NCI-H748 treated with DMSO at 0.1 percent for 48 hours (cell line): ENCODE measurements around the gene MMP26.

Experiments
- DNase-seq: peaks from one replicate; lab custom pipeline; 2025; lab: John Stamatoyannopoulos, UW

The MMP26 gene

DNA sequence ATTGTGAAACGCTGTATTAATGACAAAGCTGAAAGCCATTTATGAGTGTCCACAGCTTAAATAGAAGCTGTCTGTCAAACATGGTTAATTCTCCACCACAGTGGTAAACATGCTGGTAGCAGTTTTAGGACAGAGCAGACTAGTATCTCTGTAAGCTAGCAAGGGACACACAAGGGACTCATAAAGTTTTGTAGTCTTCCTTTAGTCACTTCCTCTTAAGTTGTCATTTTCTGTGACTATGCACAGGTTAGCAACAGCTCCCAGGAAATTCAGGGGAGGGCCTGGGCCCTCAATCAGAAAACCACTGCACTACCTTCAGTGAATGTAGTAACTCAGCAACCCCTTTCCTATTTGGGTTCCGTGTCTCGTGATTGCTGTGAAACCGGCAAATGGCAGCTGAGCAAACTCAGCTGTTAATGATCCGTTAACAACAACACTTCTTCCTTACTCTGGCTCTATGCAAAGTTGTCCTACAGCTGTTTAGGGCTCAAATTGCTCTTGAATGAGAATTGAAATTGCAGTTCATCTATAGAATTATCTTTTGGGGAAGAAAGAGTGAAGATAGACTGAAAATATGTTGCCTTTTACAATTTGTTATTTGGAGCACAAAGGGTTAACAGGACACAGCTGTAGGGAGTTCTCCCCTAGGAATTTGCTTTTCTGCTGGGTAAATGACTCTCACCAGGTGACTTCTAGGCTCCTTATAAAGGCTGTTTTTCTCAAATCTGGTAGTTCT is at the start of gene MMP26:
TSS of gene MMP26 (plus strand) at position 731 of the 736 bp plus-strand sequence.
- peak; percentile 93 for DNase-seq

DNA sequence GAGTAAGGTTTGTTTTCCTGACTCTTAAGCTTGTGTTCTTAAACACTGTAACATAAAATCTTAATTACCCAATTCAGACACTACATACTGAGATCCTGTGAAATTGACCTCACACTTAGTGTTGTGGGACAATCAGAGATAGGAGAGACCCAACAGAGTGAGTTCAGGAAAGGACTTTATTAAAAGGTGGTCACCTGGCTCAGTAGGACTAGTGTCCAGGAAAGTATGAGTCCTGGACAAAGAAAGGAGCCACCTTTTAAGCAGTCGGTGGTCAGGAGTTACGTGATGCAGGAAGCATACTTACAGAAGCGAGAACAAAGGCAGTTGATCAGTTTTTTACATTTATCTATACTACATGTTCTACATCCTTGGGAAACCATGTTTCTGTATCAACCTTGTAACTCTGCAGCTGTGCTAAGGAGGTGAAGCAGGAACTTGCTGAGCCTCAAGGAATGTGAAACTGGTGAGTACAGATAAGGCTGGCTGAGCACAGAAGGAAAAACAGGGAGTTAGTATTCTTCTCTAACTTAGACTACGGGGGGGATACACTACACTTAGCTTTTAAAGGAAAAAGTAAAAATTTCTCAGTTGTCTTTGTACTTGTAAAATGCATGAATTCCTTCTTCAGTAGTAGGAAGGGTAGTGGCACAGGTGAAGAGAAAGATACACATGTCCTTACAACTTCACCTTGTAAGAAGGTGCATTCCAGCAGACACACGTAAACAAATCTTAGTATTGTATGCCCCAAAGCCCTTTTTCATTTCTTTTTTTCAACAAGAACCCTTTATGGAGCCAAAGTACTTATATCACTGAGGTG is 45.7 kb upstream of the MMP26 start:
- no peak for DNase-seq

DNA sequence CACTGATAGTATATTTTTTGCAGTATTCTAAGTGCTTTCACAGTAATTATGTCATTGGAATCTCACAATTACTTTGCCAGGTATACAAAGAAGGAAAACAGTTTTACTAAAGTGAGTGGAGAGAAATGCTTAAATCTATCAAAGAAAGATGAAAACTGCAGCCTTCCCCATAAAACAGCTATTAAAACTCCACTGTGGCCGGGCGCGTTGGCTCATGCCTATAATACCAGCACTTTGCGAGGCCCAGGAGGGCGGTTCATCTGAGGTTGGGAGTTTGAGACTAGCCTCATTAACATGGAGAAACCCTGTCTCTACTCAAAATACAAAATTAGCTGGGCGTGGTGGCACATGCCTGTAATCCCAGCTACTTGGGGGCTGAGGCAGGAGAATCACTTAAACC is 41.7 kb upstream of the MMP26 start:
- DNase-seq = peak; percentile 31

DNA sequence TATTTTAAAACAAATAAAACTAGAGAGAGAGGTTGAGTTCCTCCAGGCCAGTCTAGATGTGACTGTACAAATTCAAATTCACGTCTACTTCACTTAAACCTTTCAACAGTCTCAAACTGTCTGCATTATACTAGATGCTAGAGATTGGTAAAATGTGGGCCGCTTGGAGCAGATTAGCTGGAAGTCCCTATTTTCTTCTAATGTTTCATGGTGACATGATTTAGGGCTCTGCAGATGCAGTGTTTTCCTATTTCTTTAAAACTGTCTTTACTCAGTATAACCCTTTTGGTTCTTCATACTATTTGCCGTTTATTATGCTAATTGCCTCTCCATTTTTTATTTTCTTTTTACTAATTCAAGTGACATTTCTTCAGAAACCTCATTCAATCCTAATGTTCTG is 40.4 kb upstream of the MMP26 start:
- no peak for DNase-seq

DNA sequence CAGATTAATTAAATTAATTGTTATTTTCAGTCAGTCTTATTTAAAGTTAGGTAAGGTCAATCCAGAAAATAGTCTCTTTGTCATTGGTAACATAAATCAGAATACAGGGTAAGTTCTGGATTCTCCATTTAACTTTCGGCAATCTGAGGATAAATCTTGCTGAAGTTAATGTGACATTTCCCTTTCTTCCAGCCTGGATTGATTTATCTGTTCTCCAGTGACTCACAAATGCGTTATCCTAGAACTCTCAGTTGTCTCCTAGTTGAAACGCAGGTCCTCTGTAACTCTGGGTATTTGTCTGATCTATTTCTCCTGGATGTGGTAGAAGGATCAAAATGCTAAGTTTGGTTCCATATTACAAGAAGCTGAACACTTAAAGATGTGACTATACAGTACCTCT is 39.8 kb upstream of the MMP26 start:
- no peak for DNase-seq

DNA sequence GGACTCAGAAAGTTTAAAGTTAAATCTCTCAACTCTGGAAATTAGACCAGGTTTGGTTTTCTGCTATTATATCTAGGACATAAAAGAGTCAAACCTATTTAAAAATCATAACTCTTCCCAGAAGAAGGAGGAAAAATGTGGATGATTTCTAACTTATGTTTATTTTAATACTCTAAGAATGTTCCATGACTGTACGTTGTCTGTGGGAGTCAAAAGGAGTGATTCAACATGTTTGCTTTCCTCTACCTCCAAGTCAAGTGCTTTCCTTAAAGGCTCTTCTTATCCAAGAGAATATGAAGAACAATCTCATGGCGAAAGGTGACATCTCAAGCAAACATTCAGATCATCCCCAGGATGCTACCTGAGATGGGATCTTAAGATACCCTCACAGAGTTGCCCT is 39.2 kb upstream of the MMP26 start:
- DNase-seq = no peak

DNA sequence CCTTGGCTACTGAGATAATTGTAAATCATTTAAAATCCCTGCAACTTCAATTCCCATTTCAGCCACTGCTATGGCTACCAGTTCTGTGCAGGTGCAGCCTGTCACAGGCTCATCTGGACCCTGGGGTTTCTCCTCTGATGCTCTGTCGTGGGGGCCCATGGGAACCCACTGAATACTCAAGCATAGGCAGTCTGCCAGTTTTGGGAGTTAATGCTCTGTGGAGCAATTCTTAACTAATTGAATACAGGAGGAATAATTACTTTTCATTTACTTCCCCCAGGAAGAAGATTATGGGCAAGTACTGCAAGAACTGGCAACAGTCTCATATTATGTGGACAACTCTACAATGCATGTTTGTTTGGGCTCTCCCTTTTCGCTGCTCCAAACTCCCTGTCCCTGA is 32.8 kb upstream of the MMP26 start:
- no peak for DNase-seq

DNA sequence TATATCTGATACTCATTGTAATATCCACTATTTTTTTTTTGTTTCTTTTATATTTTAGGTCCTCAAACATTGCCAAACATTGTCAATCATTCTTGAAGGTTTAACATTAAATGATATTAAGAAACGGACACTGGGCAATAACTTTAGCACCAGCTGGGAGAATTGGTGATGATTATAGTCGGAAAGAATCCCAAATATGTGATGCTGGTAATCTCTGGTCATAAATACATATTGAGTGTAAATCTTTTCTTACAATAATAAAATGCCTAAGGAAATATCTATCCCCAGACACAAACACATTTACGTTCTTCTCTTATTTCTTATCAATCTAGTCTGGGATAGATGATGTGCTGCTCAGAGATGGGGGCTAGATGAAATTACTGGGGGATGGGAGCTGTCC is 32.1 kb upstream of the MMP26 start:
- no peak for DNase-seq

DNA sequence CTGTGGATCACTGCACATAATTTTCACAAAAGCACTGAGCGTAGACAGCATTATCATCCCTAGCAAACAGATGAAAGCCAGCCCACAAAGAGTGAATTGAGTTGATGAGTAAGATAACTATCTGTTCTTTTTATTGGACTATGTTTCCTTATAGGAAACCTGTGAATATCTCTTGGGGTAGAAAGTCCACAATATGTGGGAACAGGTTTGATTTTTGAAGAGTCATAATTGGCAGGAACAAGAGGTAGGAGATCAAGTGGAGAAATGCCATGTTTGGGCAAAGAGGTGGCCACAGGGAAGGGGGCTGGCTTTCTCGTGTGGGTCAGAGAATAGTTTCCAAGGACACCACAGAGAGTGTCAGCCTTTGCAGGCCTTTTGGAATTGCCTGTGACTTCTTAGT is 30.8 kb upstream of the MMP26 start:
- no peak for DNase-seq

DNA sequence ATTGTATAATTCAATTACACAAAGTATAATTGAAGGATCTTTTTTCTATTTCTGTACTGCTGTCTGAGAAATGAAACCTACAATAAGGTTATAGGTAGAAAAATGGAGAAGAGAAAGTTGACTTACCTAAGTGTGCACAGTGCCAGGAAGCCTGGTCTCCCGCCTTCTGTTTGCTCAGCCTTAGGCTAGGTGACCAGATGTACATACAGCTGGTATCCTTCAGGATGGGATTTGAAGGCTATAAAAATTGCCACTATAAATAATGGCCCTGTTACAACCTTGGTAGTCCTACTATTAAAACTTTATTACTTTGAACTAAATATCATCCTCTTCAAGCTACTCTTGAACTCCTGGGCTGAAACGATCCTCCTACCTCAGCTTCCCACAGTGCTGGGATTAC is 26.6 kb upstream of the MMP26 start:
- DNase-seq = peak; percentile 55

DNA sequence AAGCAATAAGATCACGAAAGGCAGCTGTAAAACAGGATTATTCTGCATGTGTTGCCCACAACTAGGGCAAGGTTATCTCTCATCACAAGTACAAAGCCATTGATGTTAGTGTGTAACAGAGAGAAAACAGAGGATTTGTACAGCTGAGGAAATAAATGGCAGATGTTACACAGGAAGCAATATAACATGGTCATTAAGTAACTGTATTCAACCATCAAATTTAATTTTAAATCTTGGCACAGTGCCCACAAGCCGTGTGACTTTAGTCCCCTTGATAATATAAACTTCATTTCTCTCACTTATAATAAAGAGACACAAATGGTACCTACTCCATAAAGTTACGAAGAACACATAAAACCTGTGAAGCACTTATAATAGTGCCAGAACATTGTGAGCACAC is 24.2 kb upstream of the MMP26 start:
- peak; percentile 93 for DNase-seq

DNA sequence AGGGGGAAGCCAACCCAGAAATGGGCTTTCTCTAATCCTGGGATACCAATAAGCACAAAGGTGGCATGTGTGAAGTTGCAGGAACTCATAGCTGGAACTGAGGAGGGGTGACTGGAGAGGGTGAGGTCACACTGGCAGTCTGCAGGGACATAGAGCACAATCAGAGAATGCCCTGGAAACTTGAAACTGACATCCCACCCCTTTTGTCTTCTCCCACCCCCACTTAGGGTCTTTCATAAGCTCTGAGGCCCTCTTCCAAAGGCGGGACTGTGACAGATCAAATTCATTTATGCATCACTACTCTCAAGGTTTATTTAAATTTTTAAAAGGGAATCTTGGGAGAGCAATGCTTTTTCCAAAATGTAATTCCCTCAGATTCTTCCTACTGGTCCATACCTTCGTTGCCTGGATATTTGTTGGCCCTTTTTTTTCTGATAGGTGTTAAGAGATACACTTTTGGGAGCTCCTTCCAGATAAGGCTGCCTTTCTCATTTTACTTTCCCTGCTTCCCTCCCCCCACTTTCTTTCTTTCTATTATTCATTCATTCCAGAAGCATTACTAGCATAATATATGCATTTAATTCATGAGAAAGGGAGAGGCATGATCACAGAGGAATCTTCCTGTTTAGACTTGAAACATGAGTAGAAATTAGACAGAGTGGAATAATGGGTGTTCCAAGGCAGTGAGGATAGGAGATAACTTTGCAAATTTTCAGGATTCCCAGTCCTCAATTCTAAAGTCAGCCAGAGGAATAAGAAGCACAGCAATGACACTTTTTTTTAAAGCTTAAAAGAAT is 21.8 kb upstream of the MMP26 start:
- no peak for DNase-seq

DNA sequence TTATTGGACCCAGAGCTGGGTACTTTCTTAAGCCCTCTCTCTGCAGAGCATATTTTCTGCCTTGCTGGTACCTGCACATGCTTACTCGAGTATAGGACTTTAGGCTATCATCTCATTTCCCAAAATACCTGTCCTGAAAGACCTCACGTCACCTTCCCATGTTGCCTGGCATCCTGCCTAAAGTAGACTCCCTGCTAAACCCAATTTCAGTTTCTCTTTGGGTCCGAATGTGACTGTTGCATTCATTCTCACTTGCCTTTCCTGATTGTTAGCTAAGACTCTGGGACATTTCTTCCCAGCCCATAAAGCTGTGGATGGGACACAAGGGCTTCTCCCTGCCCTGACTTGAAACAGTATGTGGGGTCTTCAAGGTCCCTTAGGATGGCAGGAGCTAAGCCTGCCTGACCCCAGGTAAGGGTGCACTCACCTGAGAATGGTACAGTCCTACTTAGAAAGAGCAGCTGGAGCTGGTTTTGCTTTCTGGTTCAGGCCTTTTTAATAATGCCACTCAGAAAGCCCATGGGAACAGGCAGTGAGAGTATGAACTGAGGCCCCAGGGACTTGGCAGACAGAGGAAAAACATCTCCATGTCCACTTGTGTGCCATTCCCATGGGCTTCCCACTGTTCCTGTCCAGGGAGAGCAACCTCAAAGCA is 19.8 kb upstream of the MMP26 start:
- no peak for DNase-seq

DNA sequence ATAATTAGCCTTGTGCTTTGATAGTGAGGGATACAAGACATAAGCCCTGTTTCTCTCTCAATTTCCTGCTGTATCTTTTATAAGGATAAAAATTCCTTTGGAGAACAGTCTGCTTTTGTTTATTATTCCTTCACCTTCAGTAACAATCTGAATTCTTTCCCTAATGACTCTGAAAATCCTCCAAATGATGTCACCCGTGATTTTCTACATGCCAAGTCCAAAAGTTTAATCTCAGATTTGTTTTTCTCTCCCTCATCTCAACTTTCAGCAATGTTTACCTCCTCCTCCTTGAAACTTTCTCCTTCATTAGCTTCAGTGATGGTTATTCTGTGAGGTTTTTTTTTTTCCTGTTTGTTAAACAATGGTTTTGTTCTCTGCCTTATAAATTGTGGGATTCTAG is 9.1 kb upstream of the MMP26 start:
- no peak for DNase-seq

DNA sequence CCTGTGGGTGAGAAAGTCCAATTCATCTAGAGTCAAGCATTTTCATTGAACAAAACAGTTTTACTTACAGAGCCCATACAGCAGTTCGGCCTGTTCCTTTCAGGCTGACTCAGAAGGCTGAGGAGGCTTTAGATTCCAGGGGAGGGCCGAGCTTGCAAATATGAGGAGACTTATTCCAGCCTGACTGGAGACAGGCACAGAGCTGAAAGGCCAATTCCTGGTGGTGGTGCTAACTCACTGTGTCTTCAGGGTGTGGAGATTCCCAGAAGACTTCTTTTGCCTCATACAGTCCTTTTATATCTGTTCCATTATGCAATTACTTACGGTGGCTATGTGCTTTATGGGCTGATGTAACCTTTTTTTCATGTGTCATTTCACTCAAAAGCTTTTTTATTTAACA is 7.0 kb upstream of the MMP26 start, which contains the start of gene OR51E2:
TSS of gene OR51E2 (minus strand) at position 269 of the 400 bp plus-strand sequence. CDS start 15,142 bp downstream, outside the sequence.
- DNase-seq = peak; percentile 56

DNA sequence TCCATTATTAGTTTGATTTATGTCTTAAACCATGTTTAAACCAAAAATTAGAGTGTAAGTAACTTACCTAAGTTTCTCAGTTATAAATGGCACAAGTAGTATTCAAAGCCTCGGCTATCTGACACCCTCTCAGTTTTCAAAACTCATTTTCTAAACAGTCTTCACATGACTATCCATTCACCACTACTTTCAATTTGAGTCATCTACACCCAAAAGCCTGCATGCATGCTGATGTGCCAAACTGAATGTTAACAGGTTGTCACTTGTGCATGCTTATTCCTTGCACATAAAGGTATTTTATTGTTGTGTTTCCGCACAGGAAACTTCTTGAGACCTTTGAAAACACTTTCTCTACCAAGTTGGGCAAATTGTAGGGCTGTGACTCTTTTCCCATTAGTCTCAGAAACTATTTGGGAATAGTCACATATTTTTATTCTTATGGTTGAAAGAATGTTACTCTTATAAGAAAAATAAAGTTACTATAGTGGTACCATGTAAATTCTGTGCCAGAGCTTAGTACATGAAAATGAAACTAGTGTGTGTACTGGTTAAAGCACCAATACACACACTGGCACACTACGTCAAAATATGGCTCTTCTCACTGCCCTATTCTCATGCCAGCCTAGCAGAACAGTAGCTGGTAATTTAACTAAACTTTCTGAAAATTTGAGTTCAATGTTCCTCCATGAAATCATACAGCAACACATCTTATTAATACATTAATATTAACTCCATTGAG is 4.7 kb upstream of the MMP26 start:
- no peak for DNase-seq

DNA sequence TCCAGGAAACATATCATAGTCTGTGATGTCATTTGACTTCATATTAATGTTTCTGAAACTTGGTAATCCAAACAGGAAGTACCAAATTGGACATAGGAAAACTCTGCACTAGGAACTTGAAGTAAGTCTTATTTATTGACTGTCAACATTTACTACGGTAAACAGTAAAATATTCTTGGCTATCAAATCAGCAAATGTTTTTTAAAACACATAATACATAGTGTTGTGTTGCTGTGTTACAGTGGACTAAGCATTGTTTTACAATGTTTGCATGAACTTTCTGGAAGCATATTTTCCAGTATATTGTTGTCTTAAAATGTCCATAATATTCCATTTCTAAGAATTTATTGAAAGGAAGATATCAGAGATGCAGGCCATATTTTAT is 4.2 kb upstream of the MMP26 start:
- DNase-seq = no peak

DNA sequence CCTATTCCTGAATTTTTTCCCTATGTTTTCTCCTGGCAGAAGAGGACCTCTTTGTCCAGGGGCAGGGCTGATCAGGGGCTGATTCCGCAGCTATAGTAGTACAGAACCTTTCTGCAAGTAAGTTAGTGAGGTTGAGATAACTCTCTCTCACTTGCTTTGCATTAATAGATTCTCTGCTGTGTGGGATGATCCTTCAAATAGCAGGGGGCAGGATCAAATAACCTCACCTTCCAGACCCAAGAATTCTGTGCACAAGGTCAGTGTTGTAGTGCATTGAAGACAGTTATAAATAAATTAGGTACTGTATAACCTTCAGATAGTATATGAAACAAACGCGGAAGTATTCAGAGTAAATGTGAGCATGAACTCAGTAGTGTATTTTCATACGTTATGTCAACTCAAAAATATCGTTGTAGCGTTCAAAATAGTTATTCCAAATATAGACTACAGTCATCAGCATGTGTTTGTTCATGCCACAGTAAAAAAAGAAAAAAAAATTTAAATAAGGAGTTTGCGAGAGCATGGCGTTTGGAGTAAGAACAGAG is 278 bp downstream of the MMP26 start:
- no peak for DNase-seq

DNA sequence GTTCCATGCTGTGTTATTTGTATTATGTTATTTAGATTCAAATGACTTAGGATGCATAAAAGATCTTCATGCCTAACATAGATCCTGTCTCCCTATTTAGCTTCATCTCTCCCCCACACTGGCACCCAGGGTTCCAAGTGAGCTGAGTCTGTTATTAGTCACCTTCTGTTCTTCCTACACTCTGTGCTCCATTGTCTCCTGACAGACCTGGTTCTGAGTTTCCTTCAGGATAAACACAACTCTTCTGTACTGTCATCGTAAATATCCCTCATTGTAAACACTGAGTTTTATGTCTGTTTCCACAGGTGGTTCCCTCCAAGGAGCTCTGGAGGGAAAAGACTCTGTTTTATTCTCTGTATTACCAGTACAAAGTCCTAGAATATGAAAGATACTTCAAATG is 8.7 kb downstream of the MMP26 start:
- DNase-seq = no peak

DNA sequence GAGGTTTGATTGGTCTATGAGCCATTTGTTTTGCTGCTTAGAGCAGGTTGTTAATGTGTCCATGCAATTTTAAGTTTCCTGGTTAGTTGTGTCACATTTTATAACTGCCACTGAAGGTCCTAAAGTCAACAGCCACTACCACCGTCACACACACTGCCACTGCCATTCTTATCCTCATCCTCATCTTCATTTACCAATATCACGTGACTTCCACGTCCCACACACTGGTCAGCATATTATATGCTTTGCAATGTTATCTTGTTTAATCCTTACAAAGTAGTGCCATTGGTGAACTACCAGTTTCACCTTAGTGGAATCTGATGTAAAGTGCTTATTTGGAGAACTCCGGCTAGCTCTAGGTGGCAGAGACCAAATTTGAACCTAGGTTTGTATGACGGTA is 9.7 kb downstream of the MMP26 start:
- DNase-seq = no peak
